G401.6 (cell line): ENCODE results near the gene GLI3.
"Not testable (repeated sequence)": the region's sequence is repeated elsewhere in the genome, so short reads cannot be mapped to it uniquely, and the experiment has no call there.

Experiments
- FAIRE-seq: peaks from 2 replicates; lab custom pipeline; 2012; peaks lifted over from hg19 to GRCh38; lab: Jason Lieb, UNC

GLI3 gene

GRCh38 chr7:42212541-42213090 is 24.4 kb downstream of the GLI3 start:
- no peak for FAIRE-seq

GRCh38 chr7:42211938-42212337 is 25.1 kb downstream of the GLI3 start:
- FAIRE-seq, result no peak

- FAIRE-seq, result no peak
These were observed 26.2 kb downstream of the GLI3 start for GRCh38 chr7:42210779-42211178.

GRCh38 chr7:42210333-42210732 is 26.7 kb downstream of the GLI3 start:
- no peak for FAIRE-seq

- not testable (repeated sequence) for FAIRE-seq
These were observed 27.9 kb downstream of the GLI3 start for GRCh38 chr7:42209085-42209484.

- no peak for FAIRE-seq
These were observed 28.4 kb downstream of the GLI3 start for GRCh38 chr7:42208572-42208971.

- no peak for FAIRE-seq
These were observed 29.6 kb downstream of the GLI3 start for GRCh38 chr7:42207420-42207819.

- FAIRE-seq, result no peak
These were observed 33.7 kb downstream of the GLI3 start for GRCh38 chr7:42203336-42203735.

GRCh38 chr7:42202601-42203000 is 34.4 kb downstream of the GLI3 start:
- FAIRE-seq, result no peak

GRCh38 chr7:42198974-42199668 is 37.9 kb downstream of the GLI3 start:
- no peak for FAIRE-seq

GRCh38 chr7:42198296-42198695 is 38.7 kb downstream of the GLI3 start:
- no peak for FAIRE-seq

GRCh38 chr7:42197451-42197850 is 39.6 kb downstream of the GLI3 start:
- FAIRE-seq, result no peak

- FAIRE-seq, result no peak
These were observed 42.8 kb downstream of the GLI3 start for GRCh38 chr7:42194238-42194637.

- no peak for FAIRE-seq
These were observed 43.4 kb downstream of the GLI3 start for GRCh38 chr7:42193471-42194129.

- no peak for FAIRE-seq
These were observed 44.1 kb downstream of the GLI3 start for GRCh38 chr7:42192851-42193461.

GRCh38 chr7:42192066-42192465 is 44.9 kb downstream of the GLI3 start:
- FAIRE-seq, result no peak

GRCh38 chr7:42189535-42189934 is 47.5 kb downstream of the GLI3 start:
- FAIRE-seq, result no peak

- no peak for FAIRE-seq
These were observed 50.9 kb downstream of the GLI3 start for GRCh38 chr7:42186151-42186550.

- no peak for FAIRE-seq
These were observed 51.3 kb downstream of the GLI3 start for GRCh38 chr7:42185726-42186125.

- no peak for FAIRE-seq
These were observed 53.5 kb downstream of the GLI3 start for GRCh38 chr7:42183547-42183946.

- no peak for FAIRE-seq
These were observed 55.4 kb downstream of the GLI3 start for GRCh38 chr7:42181566-42181965.

- FAIRE-seq, result no peak
These were observed 56.2 kb downstream of the GLI3 start for GRCh38 chr7:42180806-42181205.

- FAIRE-seq, result no peak
These were observed 60.3 kb downstream of the GLI3 start for GRCh38 chr7:42176724-42177101.
